Measurements from ENCODE around the gene MCRIP1. TPM values are rescaled to one million over a fixed set of nuclear protein-coding genes. Genes with fewer than 3 reads are reported as not detected.

MCRIP1 gene
- total RNA-seq, 1 experiment from 2014 or later, result 45.8 TPM

GRCh38 chr17:81804559-81805399 is 28.3 kb downstream of the MCRIP1 start:
- DNase-seq (ENCODE audit: low spot score), result no peak

GRCh38 chr17:81803728-81804558 is 29.1 kb downstream of the MCRIP1 start, which contains the start of gene GCGR:
GCGR (plus strand) TSS chr17:81804150; CDS start chr17:81809019, 4,869 bp downstream.
- no peak for DNase-seq (ENCODE audit: low spot score)

- DNase-seq (ENCODE audit: low spot score), result no peak
These were observed 30.0 kb downstream of the MCRIP1 start for GRCh38 chr17:81802856-81803643.

DNA sequence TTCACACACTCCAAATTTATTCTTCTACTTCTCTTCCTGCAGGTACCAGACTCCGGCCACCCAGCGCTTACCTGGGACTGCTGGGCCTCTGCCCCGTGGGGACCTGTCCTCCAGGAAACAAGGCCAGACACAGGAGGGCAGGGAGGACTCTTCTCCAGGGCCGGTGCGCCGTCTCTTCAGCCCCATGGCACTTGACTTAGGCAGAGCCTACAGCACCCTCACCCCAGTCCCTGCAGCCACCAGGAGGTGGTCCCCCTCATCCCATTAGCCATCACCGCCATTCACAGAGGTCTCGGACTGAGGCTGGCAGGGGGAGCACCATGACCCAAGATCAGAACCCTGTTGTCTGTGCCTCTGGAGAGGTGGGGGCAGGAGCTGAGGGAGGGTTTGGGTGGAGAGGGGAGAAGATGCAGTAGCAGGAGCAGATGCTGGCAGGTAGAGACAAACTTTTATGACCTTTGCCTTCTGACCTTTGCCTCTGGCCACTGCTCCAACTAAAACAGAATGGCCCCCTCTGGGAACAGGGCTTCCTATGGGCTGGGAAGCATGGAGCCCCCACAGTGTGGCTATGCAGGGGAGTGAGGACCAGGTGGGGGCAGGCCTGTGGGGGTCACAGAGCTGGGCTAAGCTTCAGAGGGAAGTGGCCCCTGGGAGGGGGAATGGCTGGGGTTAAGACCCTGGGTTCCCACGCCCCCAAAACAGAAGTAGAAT is 30.9 kb downstream of the MCRIP1 start:
- DNase-seq (ENCODE audit: low spot score), result no peak

- no peak for DNase-seq (ENCODE audit: low spot score)
These were observed 31.8 kb downstream of the MCRIP1 start for GRCh38 chr17:81801327-81801726.

GRCh38 chr17:81794509-81794908 is 38.6 kb downstream of the MCRIP1 start:
- DNase-seq (ENCODE audit: low spot score), result peak; percentile 53

DNA sequence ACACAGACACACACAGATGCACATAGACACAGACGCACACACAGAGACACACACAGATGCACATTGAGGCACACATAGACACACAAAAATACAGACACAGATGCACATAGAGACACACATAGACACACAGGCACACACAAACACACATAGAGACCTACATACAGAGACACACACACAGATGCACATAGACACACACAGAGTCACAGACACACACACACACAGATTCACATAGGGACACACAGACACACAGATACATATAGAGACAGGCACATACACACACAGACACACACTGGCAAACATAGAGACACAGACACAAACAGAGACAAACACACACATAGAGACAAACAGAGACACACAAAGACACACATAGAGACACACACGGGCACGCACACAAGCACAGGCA is 39.0 kb downstream of the MCRIP1 start:
- DNase-seq (ENCODE audit: low spot score), result no peak

GRCh38 chr17:81792675-81793615 is 40.1 kb downstream of the MCRIP1 start:
- DNase-seq (ENCODE audit: low spot score), result no peak

Other genes with a start within 250 kb of the MCRIP1 start
- 89.3 and 93.9 TPM in 2 replicates for gene NPLOC4, start 196.2 kb downstream of the MCRIP1 start, total RNA-seq (2014; rRNA removed; shearing (Covaris generic))
- 5.7 and 6.8 TPM in 2 replicates for gene TSPAN10, start 196.1 kb downstream of the MCRIP1 start, total RNA-seq (2014; rRNA removed; shearing (Covaris generic))
- gene PDE6G, start 176.7 kb downstream of the MCRIP1 start, total RNA-seq (2014; rRNA removed; shearing (Covaris generic)), result 1.1 and 2.0 TPM in 2 replicates
- gene OXLD1, start 166.7 kb downstream of the MCRIP1 start, total RNA-seq (2014; rRNA removed; shearing (Covaris generic)), result 42.0 and 58.8 TPM in 2 replicates
- gene CCDC137, start 166.6 kb downstream of the MCRIP1 start, total RNA-seq (2014; rRNA removed; shearing (Covaris generic)), result 18.5 and 21.7 TPM in 2 replicates
- gene ARL16, start 149.5 kb downstream of the MCRIP1 start, total RNA-seq (2014; rRNA removed; shearing (Covaris generic)), result 41.0 and 45.6 TPM in 2 replicates
- 144 and 199 TPM in 2 replicates for gene HGS, start 149.3 kb downstream of the MCRIP1 start, total RNA-seq (2014; rRNA removed; shearing (Covaris generic))
- gene MRPL12, start 129.9 kb downstream of the MCRIP1 start, total RNA-seq (2014; rRNA removed; shearing (Covaris generic)), result 32.3 and 37.0 TPM in 2 replicates
- 81.5 and 101 TPM in 2 replicates for gene SLC25A10, start 121.0 kb downstream of the MCRIP1 start, total RNA-seq (2014; rRNA removed; shearing (Covaris generic))
- not detected in 2 replicates for gene GCGR, start 29.1 kb downstream of the MCRIP1 start, total RNA-seq (2014; rRNA removed; shearing (Covaris generic))
- not detected in 2 replicates for gene PPP1R27, start 1.8 kb upstream of the MCRIP1 start, total RNA-seq (2014; rRNA removed; shearing (Covaris generic))
- 1,091 and 1,235 TPM in 2 replicates for gene P4HB, start 27.2 kb upstream of the MCRIP1 start, total RNA-seq (2014; rRNA removed; shearing (Covaris generic))
- gene ARHGDIA, start 38.0 kb upstream of the MCRIP1 start, total RNA-seq (2014; rRNA removed; shearing (Covaris generic)), result 173 and 183 TPM in 2 replicates
- gene ALYREF, start 58.3 kb upstream of the MCRIP1 start, total RNA-seq (2014; rRNA removed; shearing (Covaris generic)), result 376 and 393 TPM in 2 replicates
- 207 and 245 TPM in 2 replicates for gene ANAPC11, start 58.4 kb upstream of the MCRIP1 start, total RNA-seq (2014; rRNA removed; shearing (Covaris generic))
- gene NPB, start 68.9 kb upstream of the MCRIP1 start, total RNA-seq (2014; rRNA removed; shearing (Covaris generic)), result 0.77 and 1.8 TPM in 2 replicates
- 93.8 and 108 TPM in 2 replicates for gene PCYT2, start 78.1 kb upstream of the MCRIP1 start, total RNA-seq (2014; rRNA removed; shearing (Covaris generic))
- gene SIRT7, start 84.9 kb upstream of the MCRIP1 start, total RNA-seq (2014; rRNA removed; shearing (Covaris generic)), result 34.9 and 47.0 TPM in 2 replicates
- gene MAFG, start 94.4 kb upstream of the MCRIP1 start, total RNA-seq (2014; rRNA removed; shearing (Covaris generic)), result 30.1 and 37.6 TPM in 2 replicates
- 70.2 and 84.1 TPM in 2 replicates for gene PYCR1, start 104.0 kb upstream of the MCRIP1 start, total RNA-seq (2014; rRNA removed; shearing (Covaris generic))
- gene MYADML2, start 113.9 kb upstream of the MCRIP1 start, total RNA-seq (2014; rRNA removed; shearing (Covaris generic)), result not detected in 2 replicates
- gene NOTUM, start 127.9 kb upstream of the MCRIP1 start, total RNA-seq (2014; rRNA removed; shearing (Covaris generic)), result 0.14 and 1.9 TPM in 2 replicates
- gene ASPSCR1, start 144.3 kb upstream of the MCRIP1 start, total RNA-seq (2014; rRNA removed; shearing (Covaris generic)), result 22.4 and 25.8 TPM in 2 replicates
- 155 and 163 TPM in 2 replicates for gene CENPX, start 189.6 kb upstream of the MCRIP1 start, total RNA-seq (2014; rRNA removed; shearing (Covaris generic))
- gene LRRC45, start 190.0 kb upstream of the MCRIP1 start, total RNA-seq (2014; rRNA removed; shearing (Covaris generic)), result 28.0 and 38.0 TPM in 2 replicates
- 7.0 TPM in 1 of 2 replicates, not detected in the other for gene RAC3, start 198.4 kb upstream of the MCRIP1 start, total RNA-seq (2014; rRNA removed; shearing (Covaris generic))
- gene DCXR, start 204.4 kb upstream of the MCRIP1 start, total RNA-seq (2014; rRNA removed; shearing (Covaris generic)), result 104 and 113 TPM in 2 replicates
- 42.8 and 50.1 TPM in 2 replicates for gene RFNG, start 218.5 kb upstream of the MCRIP1 start, total RNA-seq (2014; rRNA removed; shearing (Covaris generic))
- 185 and 187 TPM in 2 replicates for gene GPS1, start 218.6 kb upstream of the MCRIP1 start, total RNA-seq (2014; rRNA removed; shearing (Covaris generic))
- 107 and 165 TPM in 2 replicates for gene DUS1L, start 232.5 kb upstream of the MCRIP1 start, total RNA-seq (2014; rRNA removed; shearing (Covaris generic))

Data from A172 (cell line).